NOMO-1 treated with DMSO at 0.1 percent for 48 hours (cell line): ENCODE data around the gene PRMT5.
A peak's percentile ranks its signal among the peaks of the same experiment; 100 is the strongest.

Experiments
- DNase-seq: peaks from one replicate; lab custom pipeline; 2025; ENCODE audit not compliant: unreplicated experiment; lab: John Stamatoyannopoulos, UW

The PRMT5 gene

DNA sequence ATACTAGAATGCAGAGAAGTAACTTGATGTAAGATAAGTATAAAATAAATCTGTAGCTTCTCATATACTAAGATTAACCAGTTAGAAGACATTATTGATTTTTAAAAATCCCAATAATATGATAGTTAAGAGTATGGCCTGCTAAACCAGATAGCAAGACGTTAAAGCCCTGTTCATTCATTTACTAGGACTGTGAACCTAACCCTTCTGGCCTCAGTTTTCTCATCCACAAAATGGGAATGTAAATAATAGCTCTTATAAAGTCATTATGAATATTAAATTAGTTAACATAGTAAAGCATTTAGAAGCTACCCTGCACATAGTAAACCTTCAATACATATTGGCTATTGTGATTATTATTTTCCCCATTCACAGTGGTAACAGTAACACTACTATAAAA, 6.0 kb upstream of the PRMT5 start:
- DNase-seq = no peak

DNA sequence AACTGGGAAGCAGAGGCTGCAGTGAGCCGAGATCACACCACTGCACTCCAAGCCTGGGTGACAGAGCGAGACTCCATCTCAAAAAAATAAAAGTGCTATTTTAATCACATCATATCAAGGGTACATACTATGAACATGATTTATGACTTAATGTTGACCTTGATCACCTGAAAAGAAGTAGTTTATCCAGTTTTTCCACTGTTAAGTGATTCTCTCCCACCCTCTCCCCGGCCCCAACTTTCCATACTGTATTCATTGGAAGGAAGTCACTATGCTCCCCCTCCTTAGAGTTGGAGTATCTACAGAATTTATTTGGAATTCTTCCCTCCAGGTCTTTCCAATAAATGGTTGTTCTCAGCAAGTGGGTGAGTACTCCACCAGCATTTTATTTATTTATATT, 3.0 kb upstream of the PRMT5 start:
- DNase-seq = no peak

DNA sequence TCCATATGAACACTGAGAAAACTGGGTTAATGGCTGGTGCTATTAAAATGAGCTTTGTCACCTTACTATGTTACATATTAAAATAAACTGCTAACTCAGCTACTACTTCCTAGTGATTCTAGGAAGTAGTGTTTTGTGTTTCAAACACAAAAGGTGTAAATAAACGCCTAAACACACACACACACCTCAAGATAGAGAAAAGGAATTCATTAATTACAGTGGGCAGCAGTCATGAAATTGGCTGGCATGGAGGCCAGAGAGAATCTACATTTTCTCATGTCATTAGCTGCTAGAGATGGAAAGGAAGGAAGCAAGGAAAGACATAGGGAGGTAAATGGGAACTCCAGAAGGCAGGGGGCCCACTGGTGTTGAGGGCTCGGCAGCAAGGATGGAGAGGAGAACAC, 787 bp upstream of the PRMT5 start:
- no peak for DNase-seq

DNA sequence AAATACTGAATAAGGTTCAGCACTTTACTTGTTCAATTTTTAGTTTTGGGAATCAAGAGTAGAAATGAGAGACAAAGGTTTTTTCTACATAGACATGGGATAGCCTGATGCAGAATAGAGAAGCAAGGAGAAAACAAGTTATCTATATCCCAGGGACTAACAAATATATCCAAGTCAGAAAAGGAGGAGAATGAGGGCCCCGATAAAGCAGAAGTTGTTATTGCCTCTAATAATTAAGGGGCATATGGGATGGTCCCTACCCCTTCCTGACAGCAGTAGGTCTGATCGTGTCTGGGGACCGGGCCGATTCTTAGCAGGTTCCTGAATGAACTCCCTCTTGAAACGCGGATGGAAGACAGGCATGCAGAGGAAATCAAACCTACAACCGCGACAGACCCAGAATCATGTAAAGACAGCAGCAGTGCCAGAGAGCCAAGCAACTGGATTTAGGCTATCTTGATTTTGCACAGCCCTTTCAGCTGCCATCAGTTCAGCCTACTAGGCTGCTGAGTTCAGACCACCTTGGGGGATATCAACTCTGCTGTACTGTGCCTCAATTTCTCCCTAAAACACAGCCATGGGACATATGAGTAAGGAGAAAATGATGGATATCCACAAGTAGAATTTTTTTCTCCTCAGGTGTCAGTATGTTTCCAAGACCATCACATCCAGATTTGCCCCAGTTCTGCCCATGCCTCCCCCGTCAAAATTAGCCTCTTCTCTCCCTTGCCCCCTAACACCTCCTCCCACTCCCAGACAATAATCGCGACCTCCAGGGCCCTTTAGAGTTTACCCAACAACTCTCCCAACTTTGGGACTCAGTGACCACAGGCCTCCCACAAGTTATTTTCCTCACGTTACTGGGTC, 706 bp downstream of the PRMT5 start:
- no peak for DNase-seq

DNA sequence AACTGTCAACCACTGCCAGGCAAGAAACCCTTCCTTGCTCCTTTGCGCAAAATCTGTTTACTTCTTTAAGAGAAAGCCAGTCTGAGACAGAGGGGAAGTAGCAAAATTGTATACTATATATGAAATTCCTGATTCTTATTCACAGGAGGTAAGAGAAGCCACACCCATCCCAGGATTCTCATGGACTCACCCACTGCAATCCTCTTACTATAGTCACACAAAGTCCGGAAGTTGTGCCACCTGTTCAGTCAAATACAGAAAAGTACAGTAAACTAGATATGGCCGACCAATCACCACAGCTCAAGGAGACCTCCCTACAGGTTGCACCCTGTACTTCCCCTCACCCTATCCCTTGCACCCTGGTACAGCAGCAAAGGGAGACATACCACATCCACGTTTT, 2.9 kb downstream of the PRMT5 start:
- no peak for DNase-seq

DNA sequence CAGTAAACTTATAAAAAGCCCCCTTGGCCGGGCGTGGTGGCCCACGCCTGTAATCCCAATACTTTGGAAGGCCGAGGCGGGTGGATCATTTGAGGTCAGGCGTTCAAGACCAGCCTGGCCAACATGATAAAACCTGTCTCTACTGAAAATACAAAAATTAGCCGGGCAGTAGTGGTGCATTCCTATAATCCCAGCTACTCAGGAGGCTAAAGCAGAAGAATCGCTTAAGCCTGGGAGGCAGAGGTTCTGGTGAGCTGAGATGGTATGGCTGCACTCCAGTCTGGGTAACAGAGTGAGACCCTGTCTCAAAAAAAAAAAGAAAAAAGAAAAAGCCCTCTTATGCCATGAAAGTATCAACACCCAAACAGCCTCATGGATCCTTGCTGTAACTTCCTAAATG, 3.7 kb downstream of the PRMT5 start:
- no peak for DNase-seq

DNA sequence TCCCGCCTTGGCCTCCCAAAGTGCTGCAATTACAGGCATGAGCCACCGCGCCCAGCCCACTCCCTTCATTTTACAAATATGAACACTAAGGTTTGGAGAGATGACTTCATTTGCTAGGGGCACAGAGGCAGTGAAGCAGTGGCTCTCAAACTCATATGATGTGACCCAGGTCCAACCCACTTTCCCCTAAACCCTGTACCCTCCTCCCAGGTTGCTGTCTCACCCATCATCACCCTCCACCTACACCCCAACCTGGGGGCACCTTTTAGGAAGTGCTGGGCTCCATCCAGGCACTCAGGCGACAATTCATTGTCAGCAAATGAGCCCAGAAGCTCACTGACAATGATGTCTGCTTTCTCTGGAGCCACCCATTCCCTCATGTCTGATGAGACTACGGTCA, 5.4 kb downstream of the PRMT5 start:
- no peak for DNase-seq

DNA sequence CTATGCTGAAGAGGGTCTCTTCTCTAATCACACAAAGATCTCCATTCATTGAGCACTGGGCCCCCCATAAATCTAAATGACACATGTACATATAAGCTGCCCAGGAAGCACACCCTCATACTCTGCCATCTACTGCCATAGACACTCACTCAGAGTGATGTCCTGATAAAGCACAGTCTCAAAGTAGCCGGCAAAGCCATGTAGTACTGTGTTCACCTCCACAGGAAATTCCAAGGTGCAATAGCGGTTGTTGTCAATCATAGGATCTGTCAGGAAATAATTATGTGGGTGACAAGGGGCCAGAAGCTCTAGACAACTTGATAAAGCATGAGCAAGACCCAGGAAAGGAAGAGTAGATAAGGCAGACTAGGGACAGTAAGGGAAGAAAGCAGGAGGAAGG, 6.9 kb downstream of the PRMT5 start:
- DNase-seq = no peak

DNA sequence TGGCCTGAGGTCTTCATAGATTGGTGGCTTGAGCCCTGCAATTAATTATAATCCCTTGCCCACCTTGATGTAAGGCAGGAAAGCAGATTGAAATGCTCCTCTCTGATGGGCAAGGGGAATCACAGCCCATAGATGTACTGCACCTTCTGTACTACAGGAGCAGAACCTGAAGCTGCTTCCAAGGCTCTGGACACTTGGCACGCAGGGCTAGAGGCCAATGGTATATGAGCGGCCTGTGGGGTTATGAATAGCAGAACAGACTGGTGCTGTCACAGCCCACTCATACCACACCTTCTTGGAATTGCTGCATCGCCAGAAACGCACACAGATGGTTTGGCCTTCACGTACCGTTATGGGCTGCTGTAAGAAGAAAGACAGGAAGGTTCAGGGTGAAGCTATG, 8.5 kb downstream of the PRMT5 start:
- no peak for DNase-seq

DNA sequence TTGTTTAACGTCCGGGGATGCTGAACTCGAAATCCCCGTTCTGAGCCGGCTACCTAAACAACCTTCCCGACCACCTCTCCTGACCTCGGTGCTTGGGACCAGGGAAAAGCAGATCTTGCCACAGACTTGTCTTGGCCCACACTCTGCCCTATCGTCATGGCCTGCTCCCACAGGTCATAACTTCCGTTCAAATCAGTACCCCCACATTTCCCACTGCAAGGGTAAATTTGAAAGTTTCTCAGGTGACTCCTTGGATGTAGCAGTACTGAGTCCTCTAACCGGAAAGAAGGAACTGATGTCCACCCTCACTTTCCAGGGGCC, 9.6 kb downstream of the PRMT5 start:
- DNase-seq = no peak

DNA sequence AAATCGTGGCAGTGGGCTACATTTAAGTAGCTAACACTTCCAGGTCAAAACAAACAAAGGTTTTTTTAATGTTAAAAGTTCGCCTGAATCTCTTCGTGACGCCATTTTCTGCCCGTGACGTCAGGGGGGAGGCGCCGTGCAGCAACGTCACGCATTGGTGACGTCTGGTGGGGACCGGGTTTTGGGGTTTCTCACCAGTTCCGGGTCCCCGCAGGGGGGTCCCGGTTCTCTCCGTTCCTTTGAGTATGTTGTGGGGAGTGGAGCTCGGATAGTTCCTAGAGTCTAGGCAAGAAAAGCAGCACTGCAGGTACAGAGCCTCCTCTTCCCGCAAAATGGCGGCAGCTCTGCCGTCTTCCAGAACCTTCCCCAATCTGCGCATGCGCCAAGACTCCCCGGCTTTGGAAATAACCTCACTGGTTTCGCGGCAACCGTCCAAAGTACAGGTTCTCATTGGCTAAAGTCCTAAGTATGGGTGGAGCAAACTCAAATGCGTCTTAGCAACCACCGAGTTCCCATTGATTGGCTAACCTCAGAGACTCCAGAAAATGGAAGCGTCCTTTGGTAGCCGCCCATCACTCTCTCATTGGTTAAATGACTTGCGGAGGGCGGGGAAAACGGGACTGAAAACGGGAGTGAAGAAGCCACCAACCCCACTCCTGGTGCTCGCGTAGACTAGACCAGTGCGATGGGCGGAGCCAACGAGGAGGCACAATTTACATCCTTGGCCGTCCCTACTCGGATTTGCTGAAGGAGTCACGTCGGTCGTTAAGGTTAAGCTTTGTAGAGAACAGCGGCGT, 10.2 kb downstream of the PRMT5 start, which contains the start of gene RBM23:
RBM23 (minus strand) TSS at position 346 of the 797 bp plus-strand sequence.
- DNase-seq = peak; percentile 100

DNA sequence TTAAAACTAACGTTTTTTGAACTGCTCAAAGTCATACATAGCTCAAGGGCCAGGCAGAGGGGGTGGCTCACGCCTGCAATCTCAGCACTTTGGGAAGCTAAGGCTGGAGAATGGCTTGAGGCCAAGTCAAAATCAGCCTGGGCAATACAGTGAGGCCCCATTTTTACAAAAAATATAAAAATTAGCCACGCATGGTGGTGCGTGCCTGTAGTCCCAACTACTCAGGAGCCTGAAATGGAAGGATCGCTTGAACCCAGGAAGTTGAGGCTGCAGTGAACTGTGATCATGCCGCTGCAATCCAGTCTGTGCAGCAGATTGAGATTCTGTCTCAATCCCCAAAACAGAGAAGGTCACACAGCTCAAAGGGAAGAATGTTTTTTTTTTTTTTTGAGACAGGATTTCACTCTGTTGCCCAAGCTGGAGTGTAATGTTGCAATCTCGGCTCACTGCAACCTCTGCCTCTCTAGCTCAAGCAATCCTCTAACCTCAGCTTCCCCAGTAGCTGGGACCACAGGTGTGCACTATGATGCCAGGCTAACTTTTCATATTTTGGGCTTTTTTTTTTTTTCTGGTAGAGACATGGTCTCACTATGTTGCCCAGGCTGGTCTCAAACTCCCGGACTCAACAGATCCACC, 13.2 kb downstream of the PRMT5 start:
- DNase-seq = peak; percentile 88

DNA sequence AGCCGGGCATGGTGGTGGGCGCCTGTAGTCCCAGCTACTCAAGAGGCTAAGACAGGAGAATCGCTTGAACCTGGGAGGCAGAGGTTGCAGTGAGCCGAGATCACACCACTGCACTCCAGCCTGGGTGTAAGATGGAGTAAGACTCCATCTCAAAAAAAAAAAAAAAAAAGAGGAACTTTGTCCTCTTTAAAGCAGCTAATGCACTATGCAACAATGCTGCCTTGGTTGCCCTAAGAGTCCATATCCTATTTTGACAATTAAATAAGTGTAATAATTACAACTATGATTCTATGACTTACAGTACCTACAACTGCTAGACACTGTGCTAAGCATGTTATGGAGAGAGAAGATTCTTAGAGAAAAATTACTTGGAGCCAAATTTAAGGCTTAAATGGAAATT, 14.3 kb downstream of the PRMT5 start:
- peak; percentile 28 for DNase-seq

DNA sequence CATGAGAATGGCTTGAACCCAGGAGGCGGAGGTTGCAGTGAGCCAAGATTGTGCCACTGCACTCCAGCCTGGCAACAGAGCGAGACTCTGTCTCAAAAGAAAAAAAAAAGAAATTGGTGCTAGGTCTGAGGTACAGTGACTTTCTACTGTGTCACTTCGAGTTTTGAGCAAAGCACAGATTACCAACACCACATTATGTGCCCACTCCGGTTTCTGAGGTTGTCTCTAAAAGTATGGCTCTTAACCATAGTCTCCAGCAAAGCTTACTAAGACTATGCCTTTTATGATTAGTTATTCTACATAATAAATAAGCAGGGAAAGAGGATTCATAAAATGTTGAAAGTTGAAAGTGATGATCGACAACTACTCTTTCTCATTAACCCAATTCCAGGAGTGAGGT, 18.3 kb downstream of the PRMT5 start:
- DNase-seq = no peak

DNA sequence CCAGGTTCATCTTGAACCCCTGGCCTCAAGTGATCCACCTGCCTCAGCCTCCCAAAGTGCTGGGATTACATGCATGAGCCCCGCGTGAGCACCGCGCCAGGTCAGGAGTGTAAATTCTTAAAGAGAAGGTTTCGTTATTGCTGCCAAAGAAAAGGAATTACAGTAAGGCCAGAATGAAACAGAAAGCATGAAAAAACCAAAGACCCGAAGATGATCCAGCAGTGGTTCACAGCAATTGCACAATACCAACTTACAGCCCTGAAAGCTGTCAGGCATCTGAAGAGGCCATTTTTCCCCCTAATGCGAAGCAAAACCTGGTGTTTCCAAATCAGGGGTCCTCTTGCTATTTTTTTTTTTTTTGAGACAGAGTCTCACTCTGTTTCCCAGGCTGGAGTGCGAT, 20.6 kb downstream of the PRMT5 start:
- peak; percentile 83 for DNase-seq

DNA sequence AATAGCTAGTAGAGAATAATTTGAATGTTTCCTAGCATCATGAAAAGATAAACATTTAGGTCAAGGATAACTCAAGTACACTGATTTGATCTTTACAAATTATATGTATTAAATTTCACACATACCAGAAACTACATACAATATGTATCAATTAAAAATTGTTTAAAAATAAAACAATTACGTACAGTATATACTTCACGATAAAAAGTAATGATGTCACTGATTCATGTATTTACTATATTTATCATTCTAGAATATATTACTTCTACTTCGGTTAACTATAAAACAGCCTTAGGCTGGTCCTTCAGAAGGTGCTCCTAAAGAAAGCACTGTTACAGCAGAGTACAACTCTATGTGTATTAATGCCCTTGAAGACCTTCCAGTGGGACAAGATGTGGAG, 21.7 kb downstream of the PRMT5 start:
- DNase-seq = no peak

DNA sequence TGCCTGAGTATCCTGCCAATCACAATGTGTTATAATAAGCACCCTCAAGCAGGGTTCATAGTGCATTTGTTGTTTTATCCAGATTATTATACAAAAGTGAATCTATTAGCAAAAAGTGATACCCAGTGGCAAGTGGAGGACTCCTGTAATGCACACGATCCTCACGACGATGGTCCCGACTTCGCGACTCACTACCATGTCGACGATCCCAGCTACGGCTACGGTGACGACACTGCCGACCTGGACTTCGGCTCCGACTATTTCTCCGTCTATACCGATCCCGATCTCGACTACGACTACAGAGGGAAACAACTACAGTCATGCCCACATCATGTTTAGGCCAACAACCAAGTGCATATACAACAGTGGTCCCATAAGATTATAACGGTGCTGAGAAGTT, 23.1 kb downstream of the PRMT5 start:
- DNase-seq = no peak

DNA sequence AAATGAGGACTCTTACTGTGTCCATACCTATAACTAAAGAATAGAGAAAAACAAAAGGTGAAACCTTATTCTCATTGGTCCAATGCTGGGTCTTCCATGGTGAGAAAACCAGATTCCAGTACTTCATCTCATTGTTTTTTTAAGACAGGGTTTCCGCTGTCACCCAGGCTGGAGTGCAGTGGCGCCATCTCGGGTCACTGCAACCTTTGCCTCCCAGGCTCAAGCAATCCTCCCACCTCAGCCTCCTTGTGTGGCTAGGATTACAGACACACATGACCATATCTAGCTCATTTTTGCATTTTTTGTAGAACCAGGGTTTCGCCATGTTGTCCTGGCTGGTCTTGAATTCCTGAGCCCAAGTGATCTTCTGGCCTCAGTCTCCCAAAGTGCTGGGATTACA, 23.5 kb downstream of the PRMT5 start:
- DNase-seq = no peak

DNA sequence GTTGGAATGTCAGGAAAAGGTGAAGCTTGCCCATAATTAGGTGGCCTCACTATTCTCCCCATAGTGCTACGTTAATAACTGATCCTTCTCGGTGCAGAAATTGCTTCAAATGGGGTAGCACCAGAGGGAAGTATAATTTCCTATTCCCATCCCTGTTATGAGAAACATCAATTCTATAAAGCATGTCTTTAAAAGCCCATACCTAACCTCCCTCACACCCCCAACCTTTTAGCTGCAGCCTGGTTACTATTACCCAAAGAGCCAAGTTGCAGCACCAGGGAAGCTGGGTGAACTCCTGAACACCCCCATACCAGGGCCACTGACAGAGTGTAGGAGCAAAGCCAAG, 25.5 kb downstream of the PRMT5 start:
- no peak for DNase-seq

DNA sequence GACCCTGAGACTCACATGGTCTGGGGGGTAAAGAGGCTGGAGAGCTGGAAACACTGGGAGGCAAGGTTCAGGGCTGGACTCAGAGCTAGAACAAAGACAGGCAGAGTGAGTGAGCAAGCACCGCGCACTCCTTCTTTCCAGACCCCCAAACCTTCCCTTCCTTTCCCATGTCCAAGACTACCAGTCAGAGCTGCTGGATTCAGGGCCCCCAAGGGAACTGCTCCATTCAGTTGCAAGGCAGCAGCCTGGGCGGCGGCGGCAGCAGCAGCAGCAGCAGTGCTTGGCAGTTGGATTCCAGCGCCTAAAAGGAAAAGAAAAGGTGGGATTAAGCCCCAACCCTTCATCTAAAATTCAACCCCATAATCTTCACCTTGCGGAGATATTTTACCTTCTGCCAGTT, 27.4 kb downstream of the PRMT5 start:
- DNase-seq = no peak

DNA sequence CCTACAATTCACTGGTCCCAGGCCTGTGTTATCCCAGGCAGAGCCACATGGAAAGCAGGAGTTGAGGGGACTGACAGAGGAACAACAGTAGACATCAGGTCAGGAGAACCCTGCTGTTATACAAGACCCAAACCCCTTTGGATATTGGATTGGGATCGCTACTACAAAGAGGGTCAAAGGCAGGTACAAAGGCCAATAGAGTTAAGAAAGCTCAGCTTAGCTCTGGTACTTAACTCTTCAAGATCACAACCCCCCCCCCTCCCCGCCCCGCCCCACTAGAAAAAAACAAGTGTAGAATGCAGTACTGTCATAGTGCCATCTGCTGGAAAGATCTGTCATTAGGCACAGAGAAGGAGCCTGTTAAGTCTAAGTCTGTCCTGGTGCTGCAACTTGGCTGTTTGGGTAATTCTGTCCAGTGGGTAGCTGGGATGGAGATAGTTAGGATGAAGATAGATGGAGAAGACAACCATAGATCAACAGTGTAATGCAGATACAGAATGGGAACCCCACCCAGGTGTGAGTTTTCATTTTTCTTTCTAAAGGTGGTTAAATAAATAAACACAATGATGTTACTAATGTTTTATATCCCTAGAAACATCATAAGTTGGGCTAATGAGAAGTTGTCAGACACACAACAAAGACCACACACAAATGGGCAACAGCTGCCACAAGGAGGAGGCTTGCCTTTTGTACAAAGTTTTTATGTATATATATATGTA, 28.9 kb downstream of the PRMT5 start:
- peak; percentile 35 for DNase-seq
